ENCODE results near the gene KCNJ11. TPM values are rescaled to one million over a fixed set of nuclear protein-coding genes. Genes with fewer than 3 reads are reported as not detected.

Gene KCNJ11
- total and polyA plus RNA-seq, 2 experiments from 2014 or later: 0.31 to 10.5 TPM

DNA sequence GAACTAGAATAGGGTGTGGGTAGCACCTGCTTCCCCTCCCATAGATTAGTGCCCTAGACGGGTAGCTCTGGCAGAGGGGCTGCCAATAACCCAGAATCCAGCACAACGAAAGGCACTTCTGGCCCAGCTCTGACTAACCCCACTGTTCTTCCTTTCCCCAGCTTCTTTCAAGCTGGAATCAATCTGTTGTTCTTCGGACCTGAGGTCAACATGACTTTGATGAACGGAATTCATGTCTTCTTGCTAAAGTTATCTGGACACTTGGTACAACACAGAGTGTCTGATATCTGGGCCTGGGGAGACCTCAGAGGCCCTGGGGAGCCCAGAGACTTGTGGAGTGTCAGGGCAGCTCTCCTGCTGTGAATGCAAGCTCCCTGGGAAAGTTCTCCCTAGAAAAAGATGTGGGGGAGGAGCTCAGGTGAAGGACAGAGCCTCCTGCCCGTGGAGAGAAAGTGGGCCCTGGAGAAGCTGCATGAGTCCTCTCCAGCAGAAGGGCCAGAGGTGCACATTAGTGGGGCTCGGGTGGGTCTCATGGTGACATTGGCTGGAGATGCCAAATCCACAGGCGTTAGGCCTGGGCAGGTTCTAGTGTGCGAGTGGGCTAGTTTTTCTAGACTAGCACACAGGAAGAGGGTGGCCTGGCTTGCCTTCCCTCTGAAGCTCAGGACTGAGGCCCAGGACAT is 6.3 kb downstream of the KCNJ11 start:
- H3K4me2 ChIP-seq: no peak overlapping the region
- no peak overlapping the region for H3K27ac ChIP-seq
- DNase-seq (ENCODE audit: low spot score): no peak
- H3K4me3 ChIP-seq: no peak overlapping the region
- H4K20me1 ChIP-seq (ENCODE audit: insufficient read depth, poor library complexity, severe bottlenecking): no peaks in the 10 kb centered on the region
- no peaks in the 10 kb centered on the region for H3K27me3 ChIP-seq
- 85% methylated on average over 8 of the region's 8 CpGs for WGBS (ENCODE audit: low lambda C conversion rate, missing lambda C conversion rate)
- no peak overlapping the region for H2AFZ ChIP-seq
- no peak for TF ChIP-seq EZH2 (IDR thresholded peaks at IDR 0.05; ENCODE audit: borderline replicate concordance)
- TF ChIP-seq, protein P1, sequence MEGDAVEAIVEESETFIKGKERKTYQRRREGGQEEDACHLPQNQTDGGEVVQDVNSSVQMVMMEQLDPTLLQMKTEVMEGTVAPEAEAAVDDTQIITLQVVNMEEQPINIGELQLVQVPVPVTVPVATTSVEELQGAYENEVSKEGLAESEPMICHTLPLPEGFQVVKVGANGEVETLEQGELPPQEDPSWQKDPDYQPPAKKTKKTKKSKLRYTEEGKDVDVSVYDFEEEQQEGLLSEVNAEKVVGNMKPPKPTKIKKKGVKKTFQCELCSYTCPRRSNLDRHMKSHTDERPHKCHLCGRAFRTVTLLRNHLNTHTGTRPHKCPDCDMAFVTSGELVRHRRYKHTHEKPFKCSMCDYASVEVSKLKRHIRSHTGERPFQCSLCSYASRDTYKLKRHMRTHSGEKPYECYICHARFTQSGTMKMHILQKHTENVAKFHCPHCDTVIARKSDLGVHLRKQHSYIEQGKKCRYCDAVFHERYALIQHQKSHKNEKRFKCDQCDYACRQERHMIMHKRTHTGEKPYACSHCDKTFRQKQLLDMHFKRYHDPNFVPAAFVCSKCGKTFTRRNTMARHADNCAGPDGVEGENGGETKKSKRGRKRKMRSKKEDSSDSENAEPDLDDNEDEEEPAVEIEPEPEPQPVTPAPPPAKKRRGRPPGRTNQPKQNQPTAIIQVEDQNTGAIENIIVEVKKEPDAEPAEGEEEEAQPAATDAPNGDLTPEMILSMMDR (IDR thresholded peaks at IDR 0.05; ENCODE audit: poor library complexity): no peak
- TF ChIP-seq EZH2phosphoT487 (IDR thresholded peaks at IDR 0.05; ENCODE audit: low read depth, severe bottlenecking, unreplicated experiment): no peak
- no peaks in the 10 kb centered on the region for H3K36me3 ChIP-seq (replicated peaks; ENCODE audit: insufficient read depth, low read depth)
- H3K4me1 ChIP-seq (ENCODE audit: insufficient read depth): no peaks in the 10 kb centered on the region
- H3K79me2 ChIP-seq: no peaks in the 10 kb centered on the region
- H3K9me2 ChIP-seq (replicated peaks; ENCODE audit: insufficient read depth): no peaks in the 10 kb centered on the region
- H3K9me3 ChIP-seq (ENCODE audit: low read depth): no peaks in the 10 kb centered on the region

DNA sequence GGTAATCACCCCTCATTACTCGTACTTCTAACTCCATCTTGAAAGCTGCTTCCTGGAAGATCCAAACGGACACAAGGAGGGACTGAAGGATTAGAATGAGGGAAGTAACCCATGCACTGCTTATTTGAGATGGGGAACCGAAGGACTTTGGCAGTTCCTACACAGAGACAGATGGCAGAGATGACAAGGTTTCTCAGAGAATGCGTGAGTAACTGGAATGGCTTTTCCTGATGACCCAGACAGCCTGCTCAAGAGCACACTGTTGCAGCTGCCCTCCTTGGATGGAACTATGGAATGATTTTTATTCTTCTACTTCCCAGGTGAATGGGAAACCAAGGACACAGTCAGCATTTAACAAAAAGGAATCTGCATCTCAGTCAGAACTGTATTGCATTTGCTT is 7.3 kb downstream of the KCNJ11 start:
- H3K4me2 ChIP-seq: no peak overlapping the region
- H3K4me3 ChIP-seq: no peak overlapping the region
- no peak overlapping the region for H2AFZ ChIP-seq
- no peaks in the 10 kb centered on the region for H3K79me2 ChIP-seq
- 73% methylated on average over 4 of the region's 4 CpGs for WGBS (ENCODE audit: low lambda C conversion rate, missing lambda C conversion rate)
- no peaks in the 10 kb centered on the region for H3K9me2 ChIP-seq (replicated peaks; ENCODE audit: insufficient read depth)
- no peak for DNase-seq (ENCODE audit: low spot score)
- no peaks in the 10 kb centered on the region for H3K9me3 ChIP-seq (ENCODE audit: low read depth)
- H4K20me1 ChIP-seq (ENCODE audit: insufficient read depth, poor library complexity, severe bottlenecking): no peaks in the 10 kb centered on the region
- H3K4me1 ChIP-seq (ENCODE audit: insufficient read depth): no peaks in the 10 kb centered on the region
- no peak overlapping the region for H3K27ac ChIP-seq
- no peaks in the 10 kb centered on the region for H3K27me3 ChIP-seq
- no peaks in the 10 kb centered on the region for H3K36me3 ChIP-seq (replicated peaks; ENCODE audit: insufficient read depth, low read depth)
- TF ChIP-seq, protein P1 (IDR thresholded peaks at IDR 0.05; ENCODE audit: poor library complexity): no peak
- TF ChIP-seq EZH2 (IDR thresholded peaks at IDR 0.05; ENCODE audit: borderline replicate concordance) (no peak), EZH2phosphoT487 (IDR thresholded peaks at IDR 0.05; ENCODE audit: low read depth, severe bottlenecking, unreplicated experiment) (no peak)

DNA sequence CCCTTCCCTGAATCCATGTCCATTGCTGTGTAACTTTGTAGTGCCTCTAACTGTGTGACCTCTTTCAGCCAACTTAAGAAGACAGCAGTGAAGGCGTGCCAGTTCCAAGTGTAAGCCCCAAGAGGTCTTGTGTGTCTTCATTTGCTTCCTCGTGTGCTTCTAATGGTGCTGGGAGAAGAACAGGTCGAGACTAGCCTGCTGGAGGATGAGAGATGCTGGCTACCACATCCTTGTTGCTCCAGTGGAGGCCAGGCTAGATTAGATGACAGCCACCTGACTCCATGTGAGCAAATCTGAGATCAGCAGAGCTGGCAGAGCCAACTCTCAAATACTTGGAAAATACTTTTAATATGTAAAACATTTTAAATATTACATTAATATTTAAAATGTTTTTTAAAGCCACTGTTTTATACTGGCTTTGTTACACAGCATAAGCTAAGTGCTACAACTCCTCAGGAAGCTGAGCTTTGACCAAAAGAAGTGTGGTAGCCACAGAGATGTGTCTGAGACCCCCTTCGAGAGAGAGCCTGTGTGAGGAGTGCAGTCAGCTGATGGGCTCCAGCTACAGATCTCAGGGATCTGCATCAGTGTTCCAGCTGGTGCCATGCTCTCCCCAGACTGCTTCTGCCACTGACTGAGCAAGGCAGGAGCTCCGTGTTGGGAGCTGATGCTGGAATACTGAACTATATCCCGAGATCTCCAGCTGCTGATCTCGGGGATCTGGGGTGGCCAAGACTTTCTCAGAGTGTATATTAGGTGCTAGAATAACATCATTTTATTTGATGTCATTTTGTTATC is 8.9 kb downstream of the KCNJ11 start:
- no peaks in the 10 kb centered on the region for H3K79me2 ChIP-seq
- no peak overlapping the region for H3K4me3 ChIP-seq
- no peaks in the 10 kb centered on the region for H3K4me1 ChIP-seq (ENCODE audit: insufficient read depth)
- H3K36me3 ChIP-seq (replicated peaks; ENCODE audit: insufficient read depth, low read depth): no peaks in the 10 kb centered on the region
- no peaks in the 10 kb centered on the region for H3K27me3 ChIP-seq
- H2AFZ ChIP-seq: no peak overlapping the region
- no peaks in the 10 kb centered on the region for H3K9me3 ChIP-seq (ENCODE audit: low read depth)
- H4K20me1 ChIP-seq (ENCODE audit: insufficient read depth, poor library complexity, severe bottlenecking): no peaks in the 10 kb centered on the region
- 80% methylated on average over 7 of the region's 7 CpGs for WGBS (ENCODE audit: low lambda C conversion rate, missing lambda C conversion rate)
- no peak for TF ChIP-seq EZH2phosphoT487 (IDR thresholded peaks at IDR 0.05; ENCODE audit: low read depth, severe bottlenecking, unreplicated experiment)
- TF ChIP-seq, protein P1 (IDR thresholded peaks at IDR 0.05; ENCODE audit: poor library complexity): no peak
- H3K4me2 ChIP-seq: no peak overlapping the region
- no peak overlapping the region for H3K27ac ChIP-seq
- DNase-seq (ENCODE audit: low spot score): no peak
- H3K9me2 ChIP-seq (replicated peaks; ENCODE audit: insufficient read depth): no peaks in the 10 kb centered on the region
